PFSK-1 (cell line): ENCODE data around the gene CDCA5.

ENCODE experiments used
- FOXP2 ChIP-seq: optimal IDR thresholded peaks from 2 replicates; pipeline ENCODE3; 2011; ENCODE audit warnings: borderline replicate concordance, control low read depth, inconsistent platforms; ENCODE audit not compliant: insufficient read depth; ENCODE audit errors: extremely low read length, extremely low read depth
- POLR2AphosphoS5 ChIP-seq: IDR thresholded peaks from 2 replicates; pipeline ENCODE4 v1.6.1; 2012; ENCODE audit warnings: low read depth, mild to moderate bottlenecking, control low read depth, low read length, moderate library complexity
- SIN3A ChIP-seq: IDR thresholded peaks from 2 replicates; pipeline ENCODE4 v1.6.1; 2012; ENCODE audit warnings: mild to moderate bottlenecking, low read length, moderate library complexity, borderline replicate concordance; ENCODE audit not compliant: insufficient read depth
- TAF1 ChIP-seq: IDR thresholded peaks from 2 replicates; pipeline ENCODE4 v1.6.1; 2012; ENCODE audit warnings: low read length, control low read depth, borderline replicate concordance; ENCODE audit not compliant: insufficient read depth
- TF ChIP-seq, protein P1 (sequence below), 2 experiments: IDR thresholded peaks; 2 replicates each; pipeline versions ENCODE4 v1.6.1 to v1.8.0; 2011 to 2012; ENCODE audit warnings: low read depth in 2 of 2, low read length in 2 of 2, control low read depth in 1 of 2, inconsistent platforms in 1 of 2, mild to moderate bottlenecking in 1 of 2, moderate library complexity in 1 of 2; ENCODE audit not compliant: insufficient read depth in 1 of 2

CDCA5 gene

DNA sequence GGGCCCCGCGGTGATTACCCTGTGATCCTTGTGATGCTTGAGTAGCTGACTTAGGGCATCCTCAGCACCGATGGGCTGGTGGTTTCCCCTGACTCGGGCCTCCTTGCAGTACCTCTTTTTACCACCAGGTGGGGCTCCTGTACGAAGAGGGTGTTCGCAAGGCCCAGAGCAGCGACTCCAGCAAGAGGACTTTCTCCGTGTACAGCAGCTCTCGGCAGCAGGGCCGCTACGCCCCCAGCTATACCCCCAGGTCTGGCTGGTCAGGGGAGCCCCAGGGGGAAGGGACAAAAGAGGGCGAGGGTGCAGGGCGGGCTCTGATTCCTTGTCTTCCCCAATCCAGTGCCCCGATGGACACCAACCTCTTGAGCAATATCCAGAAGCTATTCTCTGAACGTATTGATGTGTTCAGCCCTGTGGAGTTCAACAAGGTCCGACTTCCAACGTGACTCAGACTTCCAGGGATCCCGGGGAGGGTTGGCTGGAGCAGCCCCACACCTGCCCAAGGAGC, 26.6 kb upstream of the CDCA5 start:
- TF ChIP-seq POLR2AphosphoS5, result 0 out of 2 replicates have a peak, but pooled peaks have one; percentile 26
- no peak for TF ChIP-seq TAF1

DNA sequence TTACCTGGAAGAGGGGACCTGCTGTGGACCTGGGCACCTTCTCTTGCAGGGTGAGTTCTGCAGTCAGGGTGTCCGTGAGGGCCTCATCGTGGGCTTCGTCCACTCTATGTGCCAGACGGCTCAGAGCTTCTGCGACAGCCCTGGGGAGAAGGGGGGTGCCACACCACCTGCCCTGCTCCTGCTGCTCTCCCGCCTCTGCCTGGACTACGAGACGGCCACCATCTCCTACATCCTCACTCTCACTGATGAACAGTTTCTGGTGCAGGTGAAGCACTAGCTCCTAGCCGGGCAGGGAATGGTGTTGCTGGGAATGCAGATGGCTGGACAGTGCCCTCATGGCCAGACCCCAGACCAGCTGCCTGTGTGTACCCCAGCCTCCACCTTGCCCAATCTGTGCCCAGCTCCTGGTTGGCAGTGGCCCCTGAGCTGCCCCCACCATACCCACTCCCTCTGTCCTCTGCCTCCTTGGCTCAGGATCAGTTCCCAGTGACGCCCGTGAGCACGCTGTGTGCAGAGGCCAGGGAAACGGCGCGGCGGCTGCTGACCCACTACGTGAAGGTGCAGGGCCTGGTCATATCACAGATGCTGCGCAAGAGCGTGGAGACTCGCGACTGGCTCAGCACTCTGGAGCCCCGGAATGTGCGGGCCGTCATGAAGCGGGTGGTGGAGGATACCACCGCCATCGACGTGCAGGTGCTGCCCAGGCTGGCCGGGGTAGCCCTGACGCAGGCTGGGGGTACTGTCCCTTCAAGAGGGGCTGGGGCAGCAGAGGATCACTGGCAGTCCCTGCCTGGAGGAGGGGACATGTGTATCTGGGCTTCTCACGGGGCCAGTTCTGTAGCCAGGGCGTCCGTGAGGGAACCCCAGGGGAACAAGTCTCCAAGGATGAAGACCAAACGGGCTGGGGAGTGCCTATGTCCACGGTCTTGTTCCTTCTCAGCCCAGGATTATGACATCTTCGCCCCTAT, 25.7 kb upstream of the CDCA5 start:
- no peak for TF ChIP-seq SIN3A
- TF ChIP-seq, protein P1, sequence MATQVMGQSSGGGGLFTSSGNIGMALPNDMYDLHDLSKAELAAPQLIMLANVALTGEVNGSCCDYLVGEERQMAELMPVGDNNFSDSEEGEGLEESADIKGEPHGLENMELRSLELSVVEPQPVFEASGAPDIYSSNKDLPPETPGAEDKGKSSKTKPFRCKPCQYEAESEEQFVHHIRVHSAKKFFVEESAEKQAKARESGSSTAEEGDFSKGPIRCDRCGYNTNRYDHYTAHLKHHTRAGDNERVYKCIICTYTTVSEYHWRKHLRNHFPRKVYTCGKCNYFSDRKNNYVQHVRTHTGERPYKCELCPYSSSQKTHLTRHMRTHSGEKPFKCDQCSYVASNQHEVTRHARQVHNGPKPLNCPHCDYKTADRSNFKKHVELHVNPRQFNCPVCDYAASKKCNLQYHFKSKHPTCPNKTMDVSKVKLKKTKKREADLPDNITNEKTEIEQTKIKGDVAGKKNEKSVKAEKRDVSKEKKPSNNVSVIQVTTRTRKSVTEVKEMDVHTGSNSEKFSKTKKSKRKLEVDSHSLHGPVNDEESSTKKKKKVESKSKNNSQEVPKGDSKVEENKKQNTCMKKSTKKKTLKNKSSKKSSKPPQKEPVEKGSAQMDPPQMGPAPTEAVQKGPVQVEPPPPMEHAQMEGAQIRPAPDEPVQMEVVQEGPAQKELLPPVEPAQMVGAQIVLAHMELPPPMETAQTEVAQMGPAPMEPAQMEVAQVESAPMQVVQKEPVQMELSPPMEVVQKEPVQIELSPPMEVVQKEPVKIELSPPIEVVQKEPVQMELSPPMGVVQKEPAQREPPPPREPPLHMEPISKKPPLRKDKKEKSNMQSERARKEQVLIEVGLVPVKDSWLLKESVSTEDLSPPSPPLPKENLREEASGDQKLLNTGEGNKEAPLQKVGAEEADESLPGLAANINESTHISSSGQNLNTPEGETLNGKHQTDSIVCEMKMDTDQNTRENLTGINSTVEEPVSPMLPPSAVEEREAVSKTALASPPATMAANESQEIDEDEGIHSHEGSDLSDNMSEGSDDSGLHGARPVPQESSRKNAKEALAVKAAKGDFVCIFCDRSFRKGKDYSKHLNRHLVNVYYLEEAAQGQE (IDR thresholded peaks at IDR 0.05; ENCODE audit: insufficient read depth in 1 of 2, low read depth in 2 of 2, low read length in 2 of 2), result no peak
- TF ChIP-seq TAF1, result no peak
- no peak for TF ChIP-seq POLR2AphosphoS5
- no peak for TF ChIP-seq FOXP2

DNA sequence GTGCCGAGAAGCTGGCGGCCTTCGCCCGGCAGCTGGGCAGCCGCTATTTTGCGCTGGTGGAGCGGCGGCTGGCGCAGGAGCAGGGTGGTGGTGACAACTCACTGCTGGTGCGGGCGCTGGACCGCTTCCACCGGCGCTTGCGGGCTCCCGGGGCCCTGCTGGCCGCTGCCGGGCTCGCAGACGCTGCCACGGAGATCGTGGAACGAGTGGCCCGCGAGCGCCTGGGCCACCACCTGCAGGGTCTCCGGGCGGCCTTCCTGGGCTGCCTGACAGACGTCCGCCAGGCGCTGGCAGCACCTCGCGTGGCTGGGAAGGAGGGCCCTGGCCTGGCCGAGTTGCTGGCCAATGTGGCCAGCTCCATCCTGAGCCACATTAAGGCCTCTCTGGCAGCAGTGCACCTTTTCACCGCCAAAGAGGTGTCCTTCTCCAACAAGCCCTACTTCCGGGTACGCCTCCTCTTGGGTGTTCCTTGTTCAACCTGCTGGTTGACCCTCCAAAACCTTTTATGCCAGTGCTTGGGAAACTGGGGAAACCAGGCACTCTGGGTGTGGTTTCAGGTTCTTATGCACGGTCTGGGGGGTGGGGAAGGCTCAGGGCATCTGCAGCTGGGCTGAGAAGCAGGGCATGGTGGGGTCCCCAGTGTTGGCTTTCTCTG, 24.8 kb upstream of the CDCA5 start:
- TF ChIP-seq TAF1 (no peak), POLR2AphosphoS5 (no peak), FOXP2 (no peak)

DNA sequence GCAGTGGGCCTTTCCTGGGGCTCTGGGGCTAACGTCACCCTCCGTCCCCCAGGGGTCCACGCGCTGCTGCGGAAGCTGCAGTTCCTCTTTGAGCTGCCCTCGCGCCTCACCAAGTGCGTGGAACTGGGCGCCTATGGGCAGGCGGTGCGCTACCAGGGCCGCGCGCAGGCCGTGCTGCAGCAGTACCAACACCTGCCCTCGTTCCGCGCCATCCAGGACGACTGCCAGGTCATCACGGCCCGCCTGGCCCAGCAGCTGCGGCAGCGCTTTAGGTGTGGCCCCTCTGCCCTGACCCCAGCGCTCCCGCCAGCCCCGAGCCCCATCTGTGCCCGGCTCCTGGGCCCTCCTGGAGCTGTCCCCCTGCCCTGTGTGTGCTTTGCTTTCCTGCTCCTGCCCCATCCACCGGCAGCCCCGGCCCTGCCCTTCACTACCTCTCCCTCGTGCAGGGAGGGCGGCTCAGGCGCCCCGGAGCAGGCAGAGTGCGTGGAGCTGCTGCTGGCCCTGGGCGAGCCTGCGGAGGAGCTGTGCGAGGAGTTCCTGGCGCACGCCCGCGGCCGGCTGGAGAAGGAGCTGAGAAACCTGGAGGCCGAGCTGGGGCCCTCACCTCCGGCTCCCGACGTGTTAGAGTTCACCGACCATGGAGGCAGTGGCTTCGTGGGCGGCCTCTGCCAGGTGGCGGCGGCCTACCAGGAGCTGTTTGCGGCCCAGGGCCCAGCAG, 24.1 kb upstream of the CDCA5 start:
- TF ChIP-seq FOXP2 (no peak), TAF1 (no peak), POLR2AphosphoS5 (no peak), SIN3A (no peak)
- TF ChIP-seq, protein P1 (IDR thresholded peaks at IDR 0.05; ENCODE audit: insufficient read depth in 1 of 2, low read depth in 2 of 2, low read length in 2 of 2), result no peak

DNA sequence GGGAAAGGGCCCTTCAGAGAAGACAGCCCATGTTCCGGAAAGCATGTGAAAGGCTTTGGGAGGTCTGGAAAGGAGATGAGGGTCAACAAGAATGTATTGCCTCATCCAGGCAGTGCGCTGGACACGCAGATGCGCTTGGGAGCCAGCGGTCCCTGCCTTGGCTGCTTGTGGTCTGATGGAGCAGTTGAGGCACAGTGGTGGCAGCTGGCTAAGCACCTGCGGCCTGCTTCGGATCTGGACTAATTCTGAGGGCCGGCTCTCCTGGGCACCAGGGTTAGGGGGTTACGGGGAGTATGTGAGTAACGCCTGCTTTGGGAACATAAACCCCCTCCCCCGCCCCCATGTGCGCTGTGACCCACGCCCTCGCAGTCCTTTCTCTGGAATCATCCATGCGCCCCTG, 23.2 kb upstream of the CDCA5 start:
- TF ChIP-seq POLR2AphosphoS5 (no peak), FOXP2 (no peak), TAF1 (no peak), SIN3A (no peak)
- TF ChIP-seq, protein P1 (IDR thresholded peaks at IDR 0.05; ENCODE audit: insufficient read depth in 1 of 2, low read depth in 2 of 2, low read length in 2 of 2), result no peak

DNA sequence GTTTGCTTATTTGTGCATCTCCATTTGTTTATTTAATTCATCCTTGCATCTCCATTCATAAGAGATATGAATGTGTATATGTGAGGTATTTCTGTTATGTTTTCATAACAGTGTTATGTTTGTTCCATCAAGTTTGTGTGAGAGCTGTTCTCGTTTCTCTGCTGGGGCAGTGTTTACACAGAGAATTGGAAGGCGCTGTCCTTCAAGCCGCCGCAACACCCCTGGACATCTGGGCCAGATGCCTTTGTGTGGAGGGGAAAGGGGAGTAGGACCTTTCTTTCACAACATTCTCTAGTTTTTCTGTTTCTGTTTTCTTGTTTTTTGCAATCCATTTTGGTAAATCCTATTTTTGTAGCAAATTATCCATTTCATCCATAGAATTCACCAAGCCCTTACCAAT, 20.8 kb upstream of the CDCA5 start:
- TF ChIP-seq POLR2AphosphoS5, result no peak
- TF ChIP-seq, protein P1 (IDR thresholded peaks at IDR 0.05; ENCODE audit: insufficient read depth in 1 of 2, low read depth in 2 of 2, low read length in 2 of 2), result no peak
